NCI-H526 treated with DMSO at 0.1 percent for 48 hours (cell line): ENCODE data around the gene STPG4.

Experiments used
- DNase-seq: peaks from one replicate; lab custom pipeline; 2025; lab: John Stamatoyannopoulos, UW

Gene STPG4

DNA sequence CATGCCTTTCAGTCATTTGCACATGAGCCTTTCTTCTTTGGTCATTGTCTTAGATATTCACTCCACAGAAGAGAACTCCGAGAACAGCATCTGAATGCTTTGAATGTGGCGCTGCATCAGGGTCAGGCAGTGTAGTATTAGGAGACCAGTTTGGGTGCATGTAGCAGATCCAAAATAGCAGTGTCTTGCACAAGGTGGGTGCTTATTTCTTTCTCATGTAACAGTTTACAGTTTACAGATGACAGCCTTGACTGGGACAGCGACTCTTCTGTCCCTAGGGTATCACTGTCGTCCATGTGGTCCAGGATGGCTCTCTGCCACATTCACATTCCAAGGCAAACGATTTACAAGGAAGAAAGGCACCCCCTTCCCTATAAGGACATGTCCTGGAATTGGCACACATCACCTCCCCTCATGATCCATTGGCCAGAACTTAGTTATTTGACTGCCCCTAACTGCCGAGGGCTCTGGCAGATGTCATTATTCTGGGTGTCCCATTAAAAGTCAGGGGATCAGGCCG, 101.0 kb downstream of the STPG4 start:
- no peak for DNase-seq

DNA sequence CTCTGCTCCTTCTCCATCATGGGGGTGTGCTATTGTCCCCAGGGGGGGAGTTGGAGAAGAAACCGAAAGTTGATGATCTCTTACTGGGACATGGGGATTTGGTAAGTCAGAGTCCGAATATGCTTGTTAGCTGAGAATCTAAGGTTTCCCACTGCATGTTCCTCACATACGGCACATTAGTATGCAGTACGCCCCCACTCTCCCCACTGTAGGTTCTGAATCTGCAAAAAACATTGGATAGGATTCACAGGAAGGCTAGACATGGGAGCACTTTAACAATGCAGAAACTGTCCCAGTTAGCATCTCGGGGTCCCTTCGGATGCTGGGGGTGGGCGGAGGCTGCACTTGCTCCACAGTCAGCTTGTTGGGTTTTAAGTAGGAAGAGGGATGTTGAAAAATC, 102.3 kb downstream of the STPG4 start:
- DNase-seq, result no peak

DNA sequence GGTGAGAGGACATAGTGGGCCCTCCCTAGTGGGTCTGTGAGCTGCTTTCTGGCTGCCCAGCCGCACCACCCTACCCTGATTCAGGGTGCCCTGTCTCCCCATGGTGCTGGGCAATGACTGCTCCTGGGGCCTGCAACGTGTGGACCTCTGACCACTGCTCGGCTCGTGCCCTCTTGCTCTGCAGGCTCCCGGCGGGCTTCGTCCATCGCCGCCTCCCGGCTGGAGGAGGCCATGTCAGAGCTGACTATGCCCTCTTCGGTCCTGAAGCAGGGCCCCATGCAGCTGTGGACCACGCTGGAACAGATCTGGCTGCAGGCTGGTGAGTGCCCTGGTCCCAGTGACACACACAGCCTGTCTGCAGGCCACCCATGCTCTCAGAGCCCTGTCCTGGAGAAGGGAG, 103.5 kb downstream of the STPG4 start:
- DNase-seq, result no peak

DNA sequence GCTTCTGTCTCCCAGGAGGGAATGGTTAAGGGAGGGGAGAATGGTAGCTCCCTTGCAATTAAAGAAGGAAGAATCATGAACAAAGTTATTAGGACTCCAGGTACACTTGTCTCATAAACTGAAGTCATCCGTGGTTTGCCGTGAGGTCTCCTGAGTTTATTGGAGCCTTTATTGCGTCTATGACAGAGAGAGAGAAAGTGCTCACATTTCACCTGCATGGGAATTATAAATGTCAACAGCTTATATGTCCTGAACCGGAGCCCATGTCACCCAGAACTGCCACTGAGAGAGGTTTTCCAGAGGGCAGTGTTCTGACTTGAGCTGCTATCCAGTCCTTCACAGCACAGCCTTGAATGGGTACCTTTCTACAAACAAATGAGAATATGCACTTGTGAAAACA, 104.3 kb downstream of the STPG4 start:
- no peak for DNase-seq

DNA sequence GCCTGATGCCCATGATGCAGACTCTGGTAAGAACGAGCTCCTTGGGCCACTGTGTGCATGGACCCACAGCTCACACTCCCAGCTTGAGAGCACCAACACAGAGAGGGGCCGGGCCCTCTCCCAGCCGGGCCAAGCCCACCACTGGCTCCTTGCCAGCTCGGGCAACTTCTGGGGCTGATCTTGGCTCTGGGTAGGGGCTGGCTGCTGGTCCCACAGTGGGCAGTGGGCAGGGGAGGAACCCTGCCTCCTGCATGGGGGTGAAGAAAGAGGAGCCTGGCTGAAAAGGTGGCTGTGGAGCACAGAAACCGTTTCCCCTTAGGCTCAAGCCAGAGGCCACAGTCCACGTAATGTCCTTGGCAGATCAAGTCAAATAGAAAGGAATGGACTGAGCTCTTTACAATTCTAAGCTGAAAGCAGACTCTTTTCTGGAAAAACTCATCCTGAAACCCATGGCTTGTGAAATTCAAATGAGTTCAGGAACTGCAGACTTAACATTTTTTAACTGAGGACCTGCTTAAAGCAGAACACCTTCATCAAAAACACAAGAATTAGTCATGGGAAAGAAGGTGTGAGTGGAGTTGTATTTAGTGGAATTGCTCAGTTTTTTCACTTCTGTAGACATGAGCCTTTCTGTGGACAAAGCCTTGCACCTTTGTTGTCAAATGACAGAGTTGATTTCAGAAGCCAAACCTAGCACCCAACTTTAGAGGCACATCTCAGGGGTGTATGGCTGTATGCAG, 104.9 kb downstream of the STPG4 start:
- DNase-seq, result no peak

DNA sequence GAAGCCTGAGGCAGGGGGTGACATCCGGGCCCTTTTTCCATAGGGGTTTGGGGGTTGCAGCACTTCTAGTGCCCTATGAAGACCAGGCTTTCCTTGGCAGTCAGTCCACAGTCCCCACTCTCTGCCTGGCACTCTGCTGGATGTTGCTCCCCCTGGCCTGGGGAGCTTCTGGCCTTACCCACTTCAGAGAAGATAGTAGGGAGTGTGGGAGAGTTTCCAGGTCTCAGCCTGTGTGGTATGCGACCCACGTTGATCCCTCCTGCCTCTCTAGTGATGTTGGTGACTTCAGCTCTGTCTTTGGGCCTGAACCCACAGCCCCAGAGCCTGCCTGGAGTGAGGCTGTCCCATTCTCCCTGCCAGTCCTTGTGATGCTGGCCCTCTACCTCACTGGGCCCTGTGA, 105.6 kb downstream of the STPG4 start:
- no peak for DNase-seq

DNA sequence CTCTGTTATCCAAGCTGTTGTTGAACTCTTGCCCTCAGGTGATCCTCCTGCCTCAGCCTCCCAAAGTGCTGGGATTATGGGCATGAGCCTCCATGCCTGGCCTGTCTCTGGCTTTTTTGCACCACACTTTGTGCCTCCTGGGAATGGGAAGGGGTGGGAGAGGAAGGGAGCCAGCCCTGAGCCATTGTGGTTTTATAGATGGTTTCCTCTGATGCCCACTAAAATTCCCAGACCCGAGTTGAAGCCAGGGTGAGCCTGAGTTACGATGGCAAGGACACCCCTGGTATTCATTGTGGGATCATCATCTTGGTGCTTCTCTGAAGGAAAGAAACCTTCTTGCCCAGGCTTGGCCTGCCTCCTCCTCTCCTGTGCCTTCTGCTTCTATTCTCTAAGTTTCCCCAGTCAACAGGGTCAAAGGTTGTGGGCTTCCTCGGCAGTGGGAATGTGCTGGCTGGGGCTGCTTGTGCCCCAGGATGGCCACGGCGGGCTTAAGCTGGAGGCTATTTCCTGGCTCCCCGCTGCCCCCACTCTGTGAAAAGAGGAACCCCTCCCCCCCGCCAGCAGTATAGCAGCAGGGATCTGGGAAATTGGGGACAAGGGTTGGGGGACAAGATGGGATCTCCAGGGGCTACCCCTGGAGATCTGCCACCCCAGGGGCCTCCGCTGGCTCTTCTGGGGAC, 106.2 kb downstream of the STPG4 start:
- DNase-seq, result no peak

DNA sequence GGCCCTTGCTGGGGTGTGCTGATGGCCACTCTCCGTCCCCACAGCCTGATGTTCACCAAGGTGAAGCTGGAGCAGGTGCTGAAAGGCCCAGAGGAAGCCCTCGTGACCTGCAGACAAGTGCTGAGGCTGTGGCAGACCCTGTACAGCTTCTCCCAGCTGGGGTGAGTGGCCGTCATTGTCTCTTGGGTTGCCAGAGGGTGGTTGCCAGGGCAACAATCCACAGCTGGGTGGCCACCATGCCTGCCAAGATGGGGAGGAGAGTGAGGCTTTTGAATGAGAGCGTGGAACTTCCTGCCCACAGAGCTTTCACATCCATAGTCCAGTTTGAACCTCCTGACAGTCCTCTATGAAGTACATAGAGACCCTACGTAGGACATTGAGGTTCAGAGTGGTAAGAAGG, 108.8 kb downstream of the STPG4 start:
- no peak for DNase-seq

DNA sequence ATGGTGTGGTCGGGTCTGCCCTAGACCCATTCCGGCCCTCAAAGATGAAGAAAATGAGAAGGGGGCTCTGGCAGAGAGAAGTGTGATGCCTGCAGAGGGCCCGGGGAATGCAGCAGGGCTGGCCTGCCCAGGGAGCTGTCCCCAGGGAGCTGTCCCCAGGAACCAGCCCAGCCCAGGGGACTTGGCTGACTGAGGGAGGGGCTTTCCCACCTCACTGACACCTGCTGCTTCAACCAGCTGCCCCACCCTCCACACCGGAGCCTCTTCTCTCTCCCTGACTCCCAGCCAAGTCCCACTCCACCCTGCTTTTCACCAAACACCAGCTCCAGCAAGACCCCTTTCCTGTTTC, 111.2 kb downstream of the STPG4 start:
- no peak for DNase-seq

DNA sequence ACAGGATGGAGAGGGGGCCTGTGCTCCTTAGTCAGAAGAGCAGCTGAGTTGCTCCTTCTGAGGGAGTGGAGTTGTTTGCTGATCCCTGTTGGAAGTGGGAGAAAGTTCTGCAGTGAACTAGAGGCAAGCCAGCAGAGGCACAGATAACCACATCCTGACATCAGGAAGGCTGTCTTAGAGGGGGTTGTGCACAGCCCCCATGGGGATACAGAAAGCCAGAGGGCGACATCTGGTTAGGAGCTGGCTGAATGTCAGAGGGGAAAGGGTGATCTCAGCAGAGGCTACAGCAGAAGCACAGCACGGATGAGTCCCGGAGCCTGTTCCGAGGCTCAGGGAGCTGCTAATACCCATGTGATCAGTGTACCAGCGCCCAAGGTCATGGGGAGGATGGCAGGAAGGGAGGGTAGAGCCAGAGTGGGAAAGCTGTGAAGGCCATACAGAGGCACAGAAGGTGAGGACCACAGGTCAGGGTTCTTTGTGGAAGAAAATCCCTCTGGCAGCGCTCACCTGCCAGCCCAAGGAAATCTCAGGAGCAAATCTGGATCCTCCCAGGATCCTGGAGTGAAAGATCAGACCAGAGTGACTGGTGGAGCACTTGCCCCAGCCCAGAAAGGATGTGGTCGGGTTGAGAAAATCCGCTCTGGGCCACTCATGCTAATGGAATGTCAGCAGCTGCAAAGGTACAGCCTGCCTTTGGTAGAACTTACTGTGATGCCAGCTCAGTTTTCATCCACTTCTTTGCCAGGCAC, 111.8 kb downstream of the STPG4 start:
- DNase-seq, result no peak

DNA sequence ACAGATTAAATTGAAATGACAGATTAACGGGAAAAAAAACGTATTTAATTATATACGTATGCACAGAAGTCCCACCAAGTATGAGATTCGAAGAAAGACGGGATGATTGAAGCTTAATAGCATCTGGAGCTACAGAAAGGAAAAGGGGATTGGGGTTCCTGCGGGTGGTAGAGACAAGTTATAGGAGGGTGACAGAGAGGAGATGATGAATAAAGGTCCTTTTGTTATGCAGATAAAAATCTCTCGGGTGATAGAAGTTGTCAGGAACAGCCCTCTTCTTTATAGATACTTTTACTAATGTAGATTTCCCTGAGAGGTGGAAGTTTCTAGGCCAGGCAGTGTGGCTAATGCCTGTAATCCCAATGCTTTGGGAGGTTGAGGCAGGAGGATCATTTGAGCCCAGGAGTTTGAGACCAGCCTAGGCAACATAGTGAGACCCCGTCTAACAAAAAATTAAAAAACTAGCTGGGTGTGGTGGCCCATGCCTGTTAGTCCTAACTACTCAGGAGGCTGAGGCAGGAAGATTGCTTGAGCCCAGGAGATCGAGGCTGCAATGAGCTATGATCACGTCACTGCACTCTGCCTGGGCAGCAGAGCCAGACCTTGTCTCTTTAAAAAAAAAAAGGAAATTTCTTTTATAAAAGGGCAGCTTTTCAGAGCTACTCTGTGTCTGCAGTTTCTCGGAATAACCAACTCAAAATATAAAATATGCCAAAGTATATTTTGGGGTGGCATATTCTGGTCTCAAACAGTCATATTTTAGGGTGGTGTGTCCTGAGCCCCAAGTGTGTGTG, 113.0 kb downstream of the STPG4 start:
- no peak for DNase-seq

DNA sequence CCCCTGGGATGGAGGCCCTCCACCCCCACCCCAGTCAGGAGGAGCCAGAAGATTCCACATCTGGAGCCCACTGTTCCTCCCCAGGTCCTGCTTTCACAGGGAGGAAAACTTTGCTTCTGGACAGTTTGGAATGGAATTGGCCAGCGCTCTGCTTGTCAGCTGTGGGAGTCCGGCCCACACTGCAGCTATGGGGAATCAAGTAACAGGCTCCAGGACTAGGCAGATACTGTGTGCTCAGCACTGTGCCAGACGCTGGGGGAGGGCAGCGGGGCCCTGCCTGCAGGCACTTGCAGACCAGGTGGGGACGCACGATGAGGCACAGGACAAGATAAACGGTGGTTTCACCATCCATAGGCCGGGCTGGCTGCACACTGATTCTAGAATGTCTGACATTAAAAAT, 114.0 kb downstream of the STPG4 start:
- DNase-seq, result no peak

DNA sequence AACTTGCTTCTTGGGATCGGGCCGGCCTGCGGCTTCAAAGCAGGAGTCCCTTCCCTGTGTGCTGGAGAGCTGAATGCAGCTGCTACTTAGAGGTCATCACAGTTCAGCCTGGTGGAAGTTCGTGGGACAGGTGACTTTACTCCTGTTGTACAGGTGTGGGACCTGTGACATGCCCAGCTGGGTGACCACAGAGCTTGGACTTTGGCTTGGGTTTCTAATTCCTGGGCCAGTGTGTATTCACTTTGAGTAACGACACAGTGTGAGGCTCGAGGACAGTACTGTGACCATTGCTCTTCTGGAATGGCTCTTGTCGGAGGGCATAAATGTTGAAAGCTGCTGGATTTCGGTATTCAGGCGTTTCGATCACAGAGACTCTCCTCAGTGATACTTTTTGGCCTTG, 114.5 kb downstream of the STPG4 start:
- no peak for DNase-seq

DNA sequence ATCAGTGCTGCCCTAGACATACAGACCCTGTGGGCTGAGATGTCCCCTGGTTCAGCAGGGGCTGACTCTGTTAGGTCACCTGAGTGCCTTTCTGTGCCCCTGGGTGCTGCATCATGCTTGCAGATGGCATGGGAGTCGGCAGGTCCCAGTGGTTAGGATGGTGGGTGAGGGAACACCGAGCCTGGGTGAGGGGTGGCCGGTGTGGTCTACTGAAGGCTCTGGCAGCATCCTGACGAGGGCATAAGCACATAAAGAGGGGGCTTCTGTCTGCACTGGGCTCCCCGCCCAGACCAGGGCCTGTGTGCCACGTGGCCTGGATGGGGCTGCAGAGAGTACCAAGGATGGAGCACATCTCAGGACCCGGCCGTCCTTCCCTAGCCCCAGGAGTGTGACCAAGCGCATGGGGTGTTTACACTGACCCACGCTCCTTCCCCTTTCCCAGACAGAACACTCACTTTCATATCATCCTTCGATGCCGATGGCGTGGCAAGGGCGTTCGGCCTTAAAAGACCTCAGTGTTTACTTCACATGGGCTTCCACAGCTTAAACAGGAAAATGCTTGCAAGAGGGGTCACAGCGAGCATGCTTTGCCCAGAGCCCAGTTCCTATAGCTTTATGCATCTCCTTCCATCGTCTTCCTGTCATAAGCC, 115.1 kb downstream of the STPG4 start:
- DNase-seq, result no peak

DNA sequence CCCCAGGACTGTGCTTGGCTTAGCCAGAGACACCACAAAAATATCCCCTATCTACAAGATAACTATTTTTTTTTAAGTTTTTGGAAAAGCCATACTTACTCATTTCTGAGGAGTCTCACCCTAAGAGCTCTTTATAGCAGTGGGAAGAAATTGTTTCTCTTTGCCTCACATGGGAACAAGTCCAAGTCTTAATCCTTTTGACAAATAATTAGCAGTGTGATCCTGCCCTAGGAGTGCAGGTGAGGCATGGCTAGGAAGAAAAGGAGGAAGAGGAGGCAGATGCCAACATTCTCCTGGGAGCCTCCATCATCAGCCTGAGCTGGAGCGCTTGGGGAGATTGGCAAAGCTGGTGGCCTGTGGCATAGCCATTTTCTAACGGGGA, 115.6 kb downstream of the STPG4 start:
- DNase-seq, result no peak

DNA sequence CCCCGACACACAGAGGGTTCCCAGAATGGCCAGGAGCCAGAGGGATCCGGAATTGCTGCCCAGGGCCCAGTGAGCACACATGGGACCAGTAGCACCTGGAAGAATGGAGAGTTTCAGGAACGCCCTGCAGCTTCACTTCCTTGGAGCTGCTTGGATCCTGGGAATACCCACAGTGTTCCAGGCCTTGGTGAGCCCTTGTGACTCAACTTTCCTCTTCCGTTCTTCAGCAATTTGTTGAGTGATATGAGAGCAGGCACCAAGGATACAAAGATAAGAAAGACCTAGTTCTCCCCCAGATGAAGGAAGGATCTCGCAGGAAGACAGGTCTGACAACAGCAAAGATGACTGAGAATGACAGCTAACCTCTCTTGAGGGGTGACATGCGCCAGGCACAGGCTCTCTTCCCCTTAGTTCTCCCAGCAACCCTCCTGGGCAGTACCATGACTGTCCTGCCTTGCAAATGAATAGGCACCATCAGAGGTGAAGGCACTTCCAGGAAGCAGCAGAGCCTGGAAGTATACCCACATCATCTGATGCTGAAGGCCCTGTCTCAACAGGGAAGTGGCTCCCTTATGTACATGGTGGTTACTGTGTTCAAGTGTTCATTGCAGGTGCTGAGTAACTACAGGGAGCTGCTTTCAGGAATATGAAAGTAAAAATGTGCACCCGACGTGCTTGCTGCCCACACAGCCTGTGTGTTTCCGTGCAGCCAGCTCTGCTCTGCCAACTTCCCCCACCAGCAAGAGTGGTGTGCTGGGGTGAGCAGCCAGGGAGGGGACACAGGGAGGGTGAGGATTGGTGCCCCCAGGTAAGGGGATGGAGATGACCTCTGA, 116.2 kb downstream of the STPG4 start:
- DNase-seq, result no peak

DNA sequence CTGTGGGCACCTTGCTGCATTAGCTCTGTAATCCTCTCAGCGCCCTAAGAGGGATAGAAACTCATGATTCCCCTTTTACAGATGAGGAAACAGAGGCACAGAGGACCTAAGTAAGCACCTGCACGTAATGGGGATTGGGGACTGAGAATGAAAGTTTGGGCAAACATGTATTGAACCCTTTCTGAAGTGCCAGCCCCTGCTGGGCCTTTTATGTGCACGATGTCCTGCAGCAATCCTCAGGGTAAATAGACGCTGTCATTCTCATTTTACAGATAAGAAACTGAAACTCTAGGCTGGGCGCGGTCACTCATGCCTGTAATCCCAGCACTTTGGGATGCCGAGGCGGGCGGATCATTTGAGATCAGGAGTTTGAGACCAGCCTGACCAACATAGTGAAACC, 117.4 kb downstream of the STPG4 start:
- no peak for DNase-seq
